K562 (cell line): ENCODE measurements around the gene DNAAF3. TPM values are rescaled to one million over a fixed set of nuclear protein-coding genes. Genes with fewer than 3 reads are reported as not detected.
A peak's percentile ranks its signal among the peaks of the same experiment; 100 is the strongest.

Experiments
- ATF1 ChIP-seq, 2 experiments: fragments of 450-650 bp in 1 of 2; IDR thresholded peaks; 2 replicates each; pipeline ENCODE4 v1.6.1; 2016; ENCODE audit warnings: missing compliant biosample characterization in 1 of 2, missing genetic modification characterization in 1 of 2
- CAMTA2 ChIP-seq: fragments of 250-450 bp; sonication (Bioruptor Pico); conservative IDR thresholded peaks from 2 replicates; pipeline ENCODE4 v1.5.1; 2022
- CTBP1 ChIP-seq: fragments of 450-650 bp; IDR thresholded peaks from 2 replicates; pipeline ENCODE4 v1.6.1; 2016; ENCODE audit warnings: borderline replicate concordance
- CXXC5 ChIP-seq: fragments of 250-450 bp; sonication (Bioruptor Pico); IDR thresholded peaks from 2 replicates; pipeline ENCODE4 v1.8.0; 2022; ENCODE audit warnings: inconsistent platforms, mild to moderate bottlenecking, moderate library complexity
- E2F8 ChIP-seq: fragments of 450-650 bp; IDR thresholded peaks from 2 replicates; pipeline ENCODE4 v1.7.1; 2018; ENCODE audit warnings: mild to moderate bottlenecking, low read depth; ENCODE audit not compliant: partially characterized antibody
- FOXA3 ChIP-seq, 2 experiments: fragments of 450-650 bp in 1 of 2; sonication (generic) in 1 of 2; formaldehyde crosslinking; IDR thresholded peaks in 1 of 2; conservative IDR thresholded peaks in 1 of 2; 2 replicates each; pipeline versions ENCODE4 v1.4.0 to v1.8.0; 2020 to 2022; ENCODE audit warnings: mild to moderate bottlenecking in 2 of 2, missing genetic modification reagents in 1 of 2
- HCFC1 ChIP-seq: IDR thresholded peaks from 2 replicates; pipeline ENCODE4 v1.6.1; 2012; ENCODE audit warnings: low read depth, low read length, improper control_type of control experiment
- MAZ ChIP-seq, 2 experiments: fragments of 450-650 bp in 1 of 2; sonication (generic) in 1 of 2; formaldehyde crosslinking; IDR thresholded peaks in 1 of 2; conservative IDR thresholded peaks in 1 of 2; 2 replicates each; pipeline versions ENCODE4 v1.4.0 to v1.5.0; 2020; ENCODE audit warnings: mild to moderate bottlenecking in 1 of 2, missing genetic modification reagents in 1 of 2
- NKRF ChIP-seq: fragments of 450-650 bp; IDR thresholded peaks from 2 replicates; pipeline ENCODE4 v1.6.1; 2016; ENCODE audit warnings: borderline replicate concordance
- NR2C1 ChIP-seq, 2 experiments: fragments of 450-650 bp; IDR thresholded peaks; 2 replicates each; pipeline ENCODE4 v1.6.1; 2017; ENCODE audit warnings: mild to moderate bottlenecking in 2 of 2, antibody characterized with exemption in 1 of 2, inconsistent platforms in 1 of 2, missing compliant biosample characterization in 1 of 2, missing genetic modification characterization in 1 of 2
- POLR2AphosphoS2 ChIP-seq: IDR thresholded peaks from 2 replicates; pipeline ENCODE4 v1.6.1; 2012; ENCODE audit warnings: low read length, improper control_type of control experiment
- SRF ChIP-seq, 2 experiments: fragments of 250-450, 450-650 bp in 1 of 2; sonication (Bioruptor Pico) in 1 of 2; sonication (generic) in 1 of 2; formaldehyde crosslinking; IDR thresholded peaks; 2 replicates each; pipeline versions ENCODE4 v1.5.0 to v1.5.1; 2020 to 2022; ENCODE audit warnings: mild to moderate bottlenecking in 1 of 2, missing genetic modification reagents in 1 of 2
- ZBTB7A ChIP-seq: IDR thresholded peaks from 2 replicates; pipeline ENCODE4 v1.6.1; 2011; ENCODE audit warnings: low read depth, mild to moderate bottlenecking, low read length, moderate library complexity, borderline replicate concordance; ENCODE audit not compliant: control insufficient read depth
- ZNF766 ChIP-seq: fragments of 200-800 bp; sonication (Bioruptor generic); conservative IDR thresholded peaks from 2 replicates; pipeline ENCODE4 v1.6.1; 2016; ENCODE audit warnings: missing genetic modification characterization, missing compliant biosample characterization
- polyA plus RNA-seq, 8 experiments: library from polyadenylated mRNA; depleted of rRNA in 4 of 8; stranded (reverse) in 5 of 8; unstranded in 3 of 8; fragments of >200 nt; fragmentation: Nextera tagmentation in 2 of 8; fragmentation: Illumina TruSeq in 1 of 8; extraction: Ambion mirVana in 2 of 8; extraction: Trizol in 1 of 8; gene quantifications; 2 replicates each; pipeline versions ENCODE4 v1.2.1 to v1.2.3, GENCODE V29; 2011 to 2014; ENCODE audit warnings: inconsistent platforms in 1 of 8, missing spikeins in 1 of 8
- total RNA-seq, 7 experiments: library from RNA; depleted of rRNA in 6 of 7; stranded (reverse); fragments of >200 nt in 6 of 7; fragmentation: Illumina TruSeq in 2 of 7; extraction: Trizol in 2 of 7; gene quantifications; 2 replicates each; pipeline versions ENCODE4 v1.2.1 to v1.2.3, GENCODE V29; 2011 to 2021; ENCODE audit warnings: low replicate concordance in 1 of 7
- TF ChIP-seq, protein P1 (sequence below), 3 experiments: IDR thresholded peaks in 2 of 3; conservative IDR thresholded peaks in 1 of 3; 2 replicates each; pipeline ENCODE4 v1.5.1; 2011 to 2012; ENCODE audit warnings: low read length in 3 of 3, mild to moderate bottlenecking in 3 of 3, control low read depth in 2 of 3, improper control_type of control experiment in 1 of 3, inconsistent platforms in 1 of 3, low read depth in 1 of 3, mixed read lengths in 1 of 3, moderate library complexity in 1 of 3; ENCODE audit not compliant: insufficient read depth in 2 of 3
- TF ChIP-seq, protein P2 (sequence below): fragments of 250-450 bp; sonication (Bioruptor Pico); IDR thresholded peaks from 2 replicates; pipeline ENCODE4 v1.5.0; 2021; ENCODE audit warnings: mild to moderate bottlenecking, borderline replicate concordance

The DNAAF3 gene
- total and polyA plus RNA-seq, 9 of the 15 experiments (the other 6 are each of a cell fraction or from before 2014, with no cell fraction given): 21.6 to 61.5 (median 43.0) TPM

DNA sequence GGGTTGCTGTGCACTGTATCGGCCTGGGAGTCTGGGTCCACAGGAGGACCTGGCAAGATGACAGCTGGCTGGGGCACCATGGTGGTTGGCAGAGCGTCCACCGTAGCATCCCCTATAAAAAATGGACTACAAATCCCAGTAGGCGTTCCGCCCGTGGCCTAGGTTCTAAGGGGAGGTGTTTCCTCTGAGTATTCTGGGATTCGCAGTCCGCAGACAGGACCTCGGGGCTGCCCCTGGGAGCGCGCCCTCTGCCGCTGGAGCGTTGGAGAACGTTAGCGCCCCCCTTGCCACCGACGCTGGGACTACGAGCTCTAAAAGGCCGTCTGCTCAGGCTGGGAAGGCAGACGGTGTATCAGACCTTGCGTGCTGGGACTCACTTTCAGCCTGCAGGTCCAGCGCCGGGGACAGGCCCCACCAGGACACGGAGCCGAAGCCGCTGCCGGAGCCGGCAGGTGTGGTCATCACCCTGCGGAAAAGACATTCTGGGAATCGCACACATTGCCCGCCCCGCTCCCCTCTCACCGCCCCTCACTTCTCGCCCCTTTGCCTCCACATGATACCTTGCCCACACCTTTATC lies 372 bp downstream of the DNAAF3 start (continued):
- TF ChIP-seq, protein P1, sequence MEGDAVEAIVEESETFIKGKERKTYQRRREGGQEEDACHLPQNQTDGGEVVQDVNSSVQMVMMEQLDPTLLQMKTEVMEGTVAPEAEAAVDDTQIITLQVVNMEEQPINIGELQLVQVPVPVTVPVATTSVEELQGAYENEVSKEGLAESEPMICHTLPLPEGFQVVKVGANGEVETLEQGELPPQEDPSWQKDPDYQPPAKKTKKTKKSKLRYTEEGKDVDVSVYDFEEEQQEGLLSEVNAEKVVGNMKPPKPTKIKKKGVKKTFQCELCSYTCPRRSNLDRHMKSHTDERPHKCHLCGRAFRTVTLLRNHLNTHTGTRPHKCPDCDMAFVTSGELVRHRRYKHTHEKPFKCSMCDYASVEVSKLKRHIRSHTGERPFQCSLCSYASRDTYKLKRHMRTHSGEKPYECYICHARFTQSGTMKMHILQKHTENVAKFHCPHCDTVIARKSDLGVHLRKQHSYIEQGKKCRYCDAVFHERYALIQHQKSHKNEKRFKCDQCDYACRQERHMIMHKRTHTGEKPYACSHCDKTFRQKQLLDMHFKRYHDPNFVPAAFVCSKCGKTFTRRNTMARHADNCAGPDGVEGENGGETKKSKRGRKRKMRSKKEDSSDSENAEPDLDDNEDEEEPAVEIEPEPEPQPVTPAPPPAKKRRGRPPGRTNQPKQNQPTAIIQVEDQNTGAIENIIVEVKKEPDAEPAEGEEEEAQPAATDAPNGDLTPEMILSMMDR (IDR thresholded peaks at IDR 0.05 in 2 of 3, conservative IDR thresholded peaks at IDR 0.05 in 1 of 3; ENCODE audit: insufficient read depth in 2 of 3, low read depth in 1 of 3, low read length in 3 of 3): peak; percentile 92 to 99 (median 98)
- TF ChIP-seq E2F8 (peak; percentile 55), FOXA3 (CRISPR knock-in tag; conservative IDR thresholded peaks at IDR 0.05 in 1 of 2, IDR thresholded peaks at IDR 0.05 in 1 of 2) (no peak), ZNF766 (CRISPR knock-in tag) (peak; percentile 93), ZBTB7A (peak; percentile 89), CTBP1 (peak; percentile 50), CAMTA2 (CRISPR knock-in tag) (no peak), POLR2AphosphoS2 (peak; percentile 14; the same call in 1 of the 2 replicates), HCFC1 (peak; percentile 98), NKRF (peak; percentile 90), NR2C1 (IDR thresholded peaks at IDR 0.05) (peak; percentile 14; the same call in 1 of the 2 replicates), NR2C1 (tag; IDR thresholded peaks at IDR 0.05) (peak; percentile 75), SRF (CRISPR knock-in tag; IDR thresholded peaks at IDR 0.05) (0 out of 4 replicates have a peak, but pooled peaks of 1 of the 2 experiments have one; percentile 43), ATF1 (CRISPR knock-in tag; IDR thresholded peaks at IDR 0.05) (no peak), ATF1 (tag; IDR thresholded peaks at IDR 0.05) (peak; percentile 56), MAZ (CRISPR knock-in tag; conservative IDR thresholded peaks at IDR 0.05 in 1 of 2, IDR thresholded peaks at IDR 0.05 in 1 of 2) (peak in 1 of 2 experiments; percentile 59; a peak in 2 of 4 replicates), CXXC5 (CRISPR knock-in tag) (peak; percentile 67)
- TF ChIP-seq, protein P2, sequence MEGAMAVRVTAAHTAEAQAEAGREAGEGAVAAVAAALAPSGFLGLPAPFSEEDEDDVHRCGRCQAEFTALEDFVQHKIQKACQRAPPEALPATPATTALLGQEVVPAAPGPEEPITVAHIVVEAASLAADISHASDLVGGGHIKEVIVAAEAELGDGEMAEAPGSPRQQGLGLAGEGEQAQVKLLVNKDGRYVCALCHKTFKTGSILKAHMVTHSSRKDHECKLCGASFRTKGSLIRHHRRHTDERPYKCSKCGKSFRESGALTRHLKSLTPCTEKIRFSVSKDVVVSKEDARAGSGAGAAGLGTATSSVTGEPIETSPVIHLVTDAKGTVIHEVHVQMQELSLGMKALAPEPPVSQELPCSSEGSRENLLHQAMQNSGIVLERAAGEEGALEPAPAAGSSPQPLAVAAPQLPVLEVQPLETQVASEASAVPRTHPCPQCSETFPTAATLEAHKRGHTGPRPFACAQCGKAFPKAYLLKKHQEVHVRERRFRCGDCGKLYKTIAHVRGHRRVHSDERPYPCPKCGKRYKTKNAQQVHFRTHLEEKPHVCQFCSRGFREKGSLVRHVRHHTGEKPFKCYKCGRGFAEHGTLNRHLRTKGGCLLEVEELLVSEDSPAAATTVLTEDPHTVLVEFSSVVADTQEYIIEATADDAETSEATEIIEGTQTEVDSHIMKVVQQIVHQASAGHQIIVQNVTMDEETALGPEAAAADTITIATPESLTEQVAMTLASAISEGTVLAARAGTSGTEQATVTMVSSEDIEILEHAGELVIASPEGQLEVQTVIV (CRISPR knock-in tag): 0 out of 2 replicates have a peak, but pooled peaks have one; percentile 41
